PC-3 (cell line): Measurements from ENCODE around the gene LTBP1. TPM values are rescaled to one million over a fixed set of nuclear protein-coding genes. Genes with fewer than 3 reads are reported as not detected.
A peak's percentile ranks its signal among the peaks of the same experiment; 100 is the strongest.

Experiments used
- ATAC-seq: fragments of 200-7000 bp; cut with Tn5 transposase; 2 replicates; pipeline ENCODE4 v1.9.1; 2020; ENCODE audit warnings: mild to moderate bottlenecking, moderate library complexity
- BruUV-seq: library from RNA; stranded (reverse); fragments of 400-500 nt; replicated peaks from 2 replicates; lab custom pipeline; 2021; lab: Mats Ljungman, UMichigan
- CTCF ChIA-PET: fragments of 300-600 bp; sonication (Branson Sonifier 250); formaldehyde crosslinking; loops from one replicate; lab custom pipeline; 2022; ENCODE audit warnings: antibody characterized with exemption; lab: Charles Lee
- POLR2A ChIA-PET: fragments of 300-600 bp; sonication (Branson Sonifier 250); formaldehyde crosslinking; loops from one replicate; lab custom pipeline; 2022; ENCODE audit warnings: antibody characterized with exemption; ENCODE audit not compliant: unreplicated experiment; lab: Charles Lee
- DNase-seq: peaks from one replicate; pipeline ENCODE4 v3.0.0-alpha.2; 2015
- H2AFZ ChIP-seq: fragments of 300-600 bp; sonication (generic); 2 replicates; pipeline ENCODE4 v1.6.0; 2016; ENCODE audit warnings: antibody characterized with exemption, low read length
- H3F3A ChIP-seq: fragments of 300-600 bp; sonication (generic); one replicate; pipeline ENCODE4 v1.6.0; 2017; ENCODE audit warnings: antibody characterized with exemption, low read length, control low read depth, mild to moderate bottlenecking; ENCODE audit not compliant: unreplicated experiment
- H3K27ac ChIP-seq: fragments of 300-600 bp; sonication (generic); 2 replicates; pipeline ENCODE4 v1.5.1; 2016; ENCODE audit warnings: mild to moderate bottlenecking, low read length
- H3K27me3 ChIP-seq: fragments of 300-600 bp; sonication (generic); 2 replicates; pipeline ENCODE4 v1.6.1; 2016; ENCODE audit warnings: low read length, mixed read lengths
- H3K36me3 ChIP-seq: fragments of 300-600 bp; sonication (generic); 2 replicates; pipeline ENCODE4 v1.6.1; 2016; ENCODE audit warnings: low read depth, mixed run types, low read length, mixed read lengths
- H3K4me1 ChIP-seq: fragments of 300-600 bp; sonication (generic); 2 replicates; pipeline ENCODE4 v1.5.1; 2016; ENCODE audit warnings: low read length; ENCODE audit not compliant: insufficient read depth
- H3K4me2 ChIP-seq: fragments of 300-600 bp; sonication (generic); 2 replicates; pipeline ENCODE4 v1.6.0; 2016; ENCODE audit warnings: low read length
- H3K4me3 ChIP-seq: fragments of 300-600 bp; sonication (generic); 2 replicates; pipeline ENCODE4 v1.5.1; 2016; ENCODE audit warnings: mild to moderate bottlenecking, low read length, mixed read lengths
- H3K79me2 ChIP-seq: fragments of 300-600 bp; sonication (generic); 2 replicates; pipeline ENCODE4 v1.6.1; 2017; ENCODE audit warnings: low read length, mixed read lengths
- H3K9ac ChIP-seq: fragments of 300-600 bp; sonication (generic); 2 replicates; pipeline ENCODE4 v1.6.0; 2016; ENCODE audit warnings: mild to moderate bottlenecking, low read length
- H3K9me2 ChIP-seq: fragments of 300-600 bp; sonication (generic); replicated peaks from 2 replicates; pipeline ENCODE4 v1.6.1; 2016; ENCODE audit warnings: mixed run types, low read length, mixed read lengths
- H3K9me3 ChIP-seq: fragments of 300-600 bp; sonication (generic); 2 replicates; pipeline ENCODE4 v1.6.1; 2016; ENCODE audit warnings: low read length, mixed read lengths
- H4K20me1 ChIP-seq: fragments of 300-600 bp; sonication (generic); 2 replicates; pipeline ENCODE4 v1.6.1; 2016; ENCODE audit warnings: low read length, mixed read lengths
- EZH2 ChIP-seq: fragments of 300-600 bp; sonication (generic); IDR thresholded peaks from one replicate; pipeline ENCODE4 v1.6.1; 2017; ENCODE audit warnings: antibody characterized with exemption, mild to moderate bottlenecking, low read length; ENCODE audit not compliant: unreplicated experiment
- EZH2phosphoT487 ChIP-seq: fragments of 300-600 bp; sonication (generic); IDR thresholded peaks from 2 replicates; pipeline ENCODE4 v1.6.1; 2018; ENCODE audit warnings: mild to moderate bottlenecking, antibody characterized with exemption, low read length, borderline replicate concordance
- intact Hi-C: fragments of 100-400 bp; cut with micrococcal nuclease; formaldehyde crosslinking; loops from 2 replicates; pipeline ENCODE4 v1.9.0; 2023
- total RNA-seq: library from RNA; depleted of rRNA; stranded (reverse); fragments of >200 nt; gene quantifications from 2 replicates; pipeline ENCODE4 v1.2.3, GENCODE V29; 2014
- TF ChIP-seq, protein P1 (sequence below): fragments of 300-600 bp; sonication (generic); conservative IDR thresholded peaks from 2 replicates; pipeline ENCODE4 v1.5.1; 2017; ENCODE audit warnings: antibody characterized with exemption, low read depth, mild to moderate bottlenecking, low read length

Gene LTBP1
- total RNA-seq, 1 experiment from 2014 or later: 45.9 TPM

DNA sequence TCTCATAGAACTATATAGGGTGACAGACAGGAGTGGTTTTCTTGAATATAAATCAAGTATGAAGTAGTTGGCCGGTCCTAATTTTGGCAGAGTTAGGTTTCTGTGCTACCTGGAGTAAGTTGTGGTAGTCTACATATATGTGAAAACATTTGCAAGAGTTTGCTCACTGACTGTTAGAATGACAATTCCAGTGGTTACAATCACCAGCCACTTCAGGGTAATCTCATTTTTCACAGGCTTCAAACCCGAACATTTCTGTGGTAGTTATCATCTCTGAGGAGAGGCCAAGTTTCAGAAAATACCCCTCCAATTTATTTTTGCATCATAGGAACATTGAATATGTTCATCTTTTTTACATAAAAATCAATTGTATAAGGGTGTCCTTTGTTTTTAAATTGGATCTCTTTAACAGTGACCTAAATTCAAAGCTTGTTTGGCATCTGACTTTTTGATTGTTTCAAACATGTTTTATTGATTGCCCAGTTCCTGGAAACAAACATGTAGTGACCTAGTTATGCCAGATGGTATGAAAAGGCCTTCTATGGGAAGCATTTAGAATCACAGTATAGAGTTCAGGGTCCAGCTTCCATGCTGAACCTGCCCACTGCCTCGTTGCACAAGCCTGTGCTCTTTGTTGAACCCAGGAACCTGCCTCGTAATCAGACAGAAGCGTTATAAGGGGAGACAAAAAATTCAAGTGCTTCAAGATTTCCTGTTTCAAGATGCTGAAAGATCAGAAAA is 250.6 kb downstream of the LTBP1 start:
- POLR2A ChIA-PET: no interaction called here
- H3K27ac ChIP-seq: no peak overlapping the region
- H3K4me3 ChIP-seq: no peak overlapping the region
- DNase-seq: no peak
- H3K9ac ChIP-seq: no peak overlapping the region
- TF ChIP-seq, protein P1, sequence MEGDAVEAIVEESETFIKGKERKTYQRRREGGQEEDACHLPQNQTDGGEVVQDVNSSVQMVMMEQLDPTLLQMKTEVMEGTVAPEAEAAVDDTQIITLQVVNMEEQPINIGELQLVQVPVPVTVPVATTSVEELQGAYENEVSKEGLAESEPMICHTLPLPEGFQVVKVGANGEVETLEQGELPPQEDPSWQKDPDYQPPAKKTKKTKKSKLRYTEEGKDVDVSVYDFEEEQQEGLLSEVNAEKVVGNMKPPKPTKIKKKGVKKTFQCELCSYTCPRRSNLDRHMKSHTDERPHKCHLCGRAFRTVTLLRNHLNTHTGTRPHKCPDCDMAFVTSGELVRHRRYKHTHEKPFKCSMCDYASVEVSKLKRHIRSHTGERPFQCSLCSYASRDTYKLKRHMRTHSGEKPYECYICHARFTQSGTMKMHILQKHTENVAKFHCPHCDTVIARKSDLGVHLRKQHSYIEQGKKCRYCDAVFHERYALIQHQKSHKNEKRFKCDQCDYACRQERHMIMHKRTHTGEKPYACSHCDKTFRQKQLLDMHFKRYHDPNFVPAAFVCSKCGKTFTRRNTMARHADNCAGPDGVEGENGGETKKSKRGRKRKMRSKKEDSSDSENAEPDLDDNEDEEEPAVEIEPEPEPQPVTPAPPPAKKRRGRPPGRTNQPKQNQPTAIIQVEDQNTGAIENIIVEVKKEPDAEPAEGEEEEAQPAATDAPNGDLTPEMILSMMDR: no peak
- TF ChIP-seq EZH2: no peak
- TF ChIP-seq EZH2phosphoT487: no peak
- no peaks in the 10 kb centered on the region for H3K79me2 ChIP-seq
- peaks cover 7% of the 10 kb centered on the region; the same call in 1 of the 2 replicates for H3K4me1 ChIP-seq
- CTCF ChIA-PET: no interaction called here
- H3K9me2 ChIP-seq: no peaks in the 10 kb centered on the region
- H3F3A ChIP-seq: no peaks in the 10 kb centered on the region
- H3K4me2 ChIP-seq: no peak overlapping the region
- H4K20me1 ChIP-seq: no peaks in the 10 kb centered on the region
- H3K9me3 ChIP-seq: no peaks in the 10 kb centered on the region
- BruUV-seq: no TSS peak
- no peak for ATAC-seq
- H2AFZ ChIP-seq: no peak overlapping the region
- H3K27me3 ChIP-seq: no peaks in the 10 kb centered on the region
- intact Hi-C loops: no loop called here
- no peaks in the 10 kb centered on the region for H3K36me3 ChIP-seq

DNA sequence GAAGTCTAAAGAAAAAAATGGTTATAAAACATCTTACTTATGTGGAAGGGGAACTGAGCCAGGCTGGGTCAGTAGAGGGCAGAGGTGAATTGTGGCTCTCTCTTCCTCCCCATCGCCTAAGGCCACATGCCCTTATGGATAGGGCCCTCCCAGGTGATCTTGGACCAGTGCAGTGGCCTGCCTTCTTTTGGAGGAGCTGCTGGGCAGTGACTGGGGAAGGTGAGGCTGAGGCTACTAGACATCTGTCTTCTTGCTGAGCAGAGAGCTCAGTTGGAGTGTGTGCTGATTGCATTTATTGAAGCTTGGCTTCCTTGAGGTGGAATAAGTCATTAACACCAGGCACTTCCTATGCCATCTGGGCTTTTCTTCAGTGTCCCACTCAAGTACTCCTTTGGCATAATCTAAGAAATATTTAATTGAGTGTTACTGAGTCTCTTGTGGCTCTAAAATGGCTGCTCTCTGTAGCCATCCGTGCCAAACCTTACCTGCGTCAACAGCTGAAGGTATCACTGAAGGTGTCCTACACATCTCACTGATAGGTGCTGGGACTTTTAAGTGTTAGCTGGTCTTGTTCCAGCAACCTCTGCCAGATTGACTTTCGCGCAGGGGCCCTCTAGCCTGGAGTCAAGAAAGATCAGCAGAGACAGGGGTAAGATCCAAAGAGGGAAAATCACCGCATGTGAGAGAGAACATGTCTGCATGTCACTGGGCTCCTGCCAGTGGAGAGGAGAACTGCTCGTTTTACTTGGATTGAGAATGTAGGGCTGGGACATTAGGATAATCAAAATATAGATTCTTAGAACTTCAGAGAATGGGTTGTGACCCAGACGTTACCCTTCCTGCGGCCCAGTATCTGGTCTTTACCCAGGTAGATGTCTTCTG is 256.1 kb downstream of the LTBP1 start:
- ChIA-PET CTCF (no interaction called here), POLR2A (no interaction called here)
- Histone ChIP-seq H3F3A (no peaks in the 10 kb centered on the region), H3K36me3 (no peaks in the 10 kb centered on the region), H2AFZ (no peak overlapping the region), H3K9me2 (no peaks in the 10 kb centered on the region), H3K9me3 (no peaks in the 10 kb centered on the region), H4K20me1 (no peaks in the 10 kb centered on the region), H3K4me2 (no peak overlapping the region), H3K4me1 (peaks cover 8% of the 10 kb centered on the region; the same call in 1 of the 2 replicates), H3K4me3 (no peak overlapping the region), H3K27me3 (no peaks in the 10 kb centered on the region), H3K79me2 (no peaks in the 10 kb centered on the region), H3K27ac (no peak overlapping the region), H3K9ac (no peak overlapping the region)
- ATAC-seq: peak; percentile 12; the same call in 1 of the 2 replicates
- TF ChIP-seq EZH2phosphoT487: no peak
- TF ChIP-seq, protein P1: no peak
- TF ChIP-seq EZH2: no peak
- DNase-seq: no peak
- intact Hi-C loops: no loop called here
- BruUV-seq: no TSS peak

DNA sequence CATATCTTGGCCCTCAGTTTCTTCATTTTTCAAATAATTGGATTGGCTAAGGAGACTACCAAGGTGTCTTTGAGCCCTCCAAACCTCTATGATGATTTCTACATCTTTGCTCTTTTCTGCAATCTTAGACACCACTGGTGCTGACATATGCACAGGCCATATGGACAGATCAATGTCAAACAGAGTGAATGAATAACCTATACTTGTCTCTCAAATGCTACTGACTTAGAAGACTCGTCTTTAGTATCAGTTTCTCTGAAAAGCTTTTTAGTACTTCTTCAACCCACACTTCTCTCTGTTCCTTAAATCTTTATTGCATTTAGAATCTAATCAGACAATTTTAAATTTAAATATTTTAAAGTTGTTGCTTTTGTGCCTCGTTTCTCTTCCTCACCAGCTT is 258.2 kb downstream of the LTBP1 start:
- BruUV-seq: no TSS peak
- no peak overlapping the region for H2AFZ ChIP-seq
- H3K4me3 ChIP-seq: no peak overlapping the region
- no peak overlapping the region for H3K9ac ChIP-seq
- H4K20me1 ChIP-seq: no peaks in the 10 kb centered on the region
- no peaks in the 10 kb centered on the region for H3F3A ChIP-seq
- intact Hi-C loops: no loop called here
- TF ChIP-seq EZH2phosphoT487 (no peak), EZH2 (no peak)
- TF ChIP-seq, protein P1: no peak
- no peak overlapping the region for H3K27ac ChIP-seq
- H3K36me3 ChIP-seq: no peaks in the 10 kb centered on the region
- peaks cover 11% of the 10 kb centered on the region for H3K4me1 ChIP-seq
- no peaks in the 10 kb centered on the region for H3K27me3 ChIP-seq
- ATAC-seq (no peak), DNase-seq (no peak)
- no peaks in the 10 kb centered on the region for H3K9me2 ChIP-seq
- no peak overlapping the region for H3K4me2 ChIP-seq
- POLR2A ChIA-PET: no interaction called here
- no peaks in the 10 kb centered on the region for H3K79me2 ChIP-seq
- CTCF ChIA-PET: no interaction called here
- H3K9me3 ChIP-seq: no peaks in the 10 kb centered on the region
